DMS153 treated with DMSO at 0.1 percent for 48 hours (cell line): ENCODE data around the gene FAM120C.

ENCODE experiments used
- DNase-seq: peaks from one replicate; lab custom pipeline; 2025; ENCODE audit not compliant: unreplicated experiment; lab: John Stamatoyannopoulos, UW

Gene FAM120C

GRCh38 chrX:54182864-54183613 lies at the start of gene FAM120C:
Gene FAM120C (minus strand): TSS chrX:54183254. CDS start chrX:54183198, 56 bp downstream.
- peak; percentile 31 for DNase-seq

- no peak for DNase-seq
Observed at GRCh38 chrX:54230435-54231148, 47.5 kb upstream of the FAM120C start.

GRCh38 chrX:54223581-54223980 lies 40.5 kb upstream of the FAM120C start:
- DNase-seq = no peak

- DNase-seq = no peak
Observed at GRCh38 chrX:54213603-54214002, 30.5 kb upstream of the FAM120C start.

GRCh38 chrX:54208531-54208930 lies 25.5 kb upstream of the FAM120C start:
- DNase-seq = no peak

- DNase-seq = no peak
Observed at GRCh38 chrX:54198262-54198661, 15.2 kb upstream of the FAM120C start.

GRCh38 chrX:54194982-54195588 lies 12.0 kb upstream of the FAM120C start:
- no peak for DNase-seq

- no peak for DNase-seq
Observed at GRCh38 chrX:54193085-54193821, 10.2 kb upstream of the FAM120C start.

- no peak for DNase-seq
Observed at GRCh38 chrX:54184474-54184873, 1.4 kb upstream of the FAM120C start.

GRCh38 chrX:54182194-54182863 lies 725 bp downstream of the FAM120C start:
- peak; percentile 13 for DNase-seq

- DNase-seq = no peak
Observed at GRCh38 chrX:54181202-54181953, 1.7 kb downstream of the FAM120C start.

- no peak for DNase-seq
Observed at GRCh38 chrX:54180403-54180802, 2.7 kb downstream of the FAM120C start.

GRCh38 chrX:54178100-54178940 lies 4.7 kb downstream of the FAM120C start:
- DNase-seq = no peak

GRCh38 chrX:54177306-54177705 lies 5.7 kb downstream of the FAM120C start:
- DNase-seq = no peak

- no peak for DNase-seq
Observed at GRCh38 chrX:54173791-54174190, 9.3 kb downstream of the FAM120C start.

GRCh38 chrX:54172455-54172854 lies 10.6 kb downstream of the FAM120C start:
- DNase-seq = no peak

- no peak for DNase-seq
Observed at GRCh38 chrX:54171527-54172250, 11.4 kb downstream of the FAM120C start.

- DNase-seq = no peak
Observed at GRCh38 chrX:54171091-54171490, 12.0 kb downstream of the FAM120C start.

GRCh38 chrX:54166915-54167314 lies 16.1 kb downstream of the FAM120C start:
- DNase-seq = no peak
